Amygdala (tissue), 56 donors: Measurements from ENCODE around the gene CLEC4M.

ENCODE experiments used
- DNase-seq, 56 donors: peaks; one replicate each; lab custom pipeline; 2025; lab: John Stamatoyannopoulos, UW

CLEC4M gene, protein sequence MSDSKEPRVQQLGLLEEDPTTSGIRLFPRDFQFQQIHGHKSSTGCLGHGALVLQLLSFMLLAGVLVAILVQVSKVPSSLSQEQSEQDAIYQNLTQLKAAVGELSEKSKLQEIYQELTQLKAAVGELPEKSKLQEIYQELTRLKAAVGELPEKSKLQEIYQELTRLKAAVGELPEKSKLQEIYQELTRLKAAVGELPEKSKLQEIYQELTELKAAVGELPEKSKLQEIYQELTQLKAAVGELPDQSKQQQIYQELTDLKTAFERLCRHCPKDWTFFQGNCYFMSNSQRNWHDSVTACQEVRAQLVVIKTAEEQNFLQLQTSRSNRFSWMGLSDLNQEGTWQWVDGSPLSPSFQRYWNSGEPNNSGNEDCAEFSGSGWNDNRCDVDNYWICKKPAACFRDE

DNA sequence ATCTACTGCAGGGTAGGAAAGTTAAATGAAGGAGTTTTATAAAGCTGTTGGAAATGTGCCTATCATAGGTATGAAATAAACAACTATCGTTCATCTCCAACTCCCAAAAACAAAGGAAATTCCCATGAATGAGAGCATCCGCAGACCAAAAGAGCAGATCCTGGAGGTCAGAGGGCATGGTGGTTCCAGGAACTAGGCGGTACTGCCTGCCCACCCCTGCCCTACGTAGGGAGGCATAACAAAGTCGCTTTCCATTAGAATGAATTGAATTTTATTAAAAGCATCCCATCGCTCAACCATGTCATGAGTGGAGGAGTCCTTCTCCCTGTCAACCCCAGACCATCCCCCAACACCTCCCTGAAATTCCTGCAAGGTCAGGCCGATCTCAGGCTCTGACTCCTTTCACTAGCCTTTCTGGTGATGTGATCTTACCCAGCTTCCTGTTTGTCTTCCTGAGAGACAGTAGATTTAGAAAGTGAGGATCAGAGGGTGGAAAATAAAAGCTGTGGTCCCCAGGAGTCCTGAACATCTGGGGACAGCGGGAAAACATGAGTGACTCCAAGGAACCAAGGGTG, at the start of gene CLEC4M:
Gene CLEC4M (plus strand): TSS at position 525 of the 575 bp plus-strand sequence. CDS start 24 bp downstream, at position 549.
- no peak for DNase-seq

DNA sequence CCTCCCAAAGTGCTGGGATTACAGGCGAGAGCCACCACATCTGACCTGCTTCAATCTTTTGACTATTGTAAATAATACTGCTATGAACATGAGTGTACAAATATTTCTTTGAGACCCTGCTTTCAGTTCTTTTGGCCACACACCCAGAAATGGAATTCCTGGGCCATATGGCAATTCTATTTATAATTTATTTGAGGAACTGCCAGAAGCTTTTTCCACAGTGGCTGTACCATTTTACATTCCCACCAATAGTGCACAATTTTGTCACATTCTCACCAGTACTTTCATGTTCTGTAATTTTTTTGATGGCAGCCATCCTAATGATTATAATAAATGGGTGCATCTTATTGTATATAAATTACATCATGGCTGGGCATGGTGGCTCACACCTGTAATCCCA, 47.4 kb upstream of the CLEC4M start:
- DNase-seq = no peak

DNA sequence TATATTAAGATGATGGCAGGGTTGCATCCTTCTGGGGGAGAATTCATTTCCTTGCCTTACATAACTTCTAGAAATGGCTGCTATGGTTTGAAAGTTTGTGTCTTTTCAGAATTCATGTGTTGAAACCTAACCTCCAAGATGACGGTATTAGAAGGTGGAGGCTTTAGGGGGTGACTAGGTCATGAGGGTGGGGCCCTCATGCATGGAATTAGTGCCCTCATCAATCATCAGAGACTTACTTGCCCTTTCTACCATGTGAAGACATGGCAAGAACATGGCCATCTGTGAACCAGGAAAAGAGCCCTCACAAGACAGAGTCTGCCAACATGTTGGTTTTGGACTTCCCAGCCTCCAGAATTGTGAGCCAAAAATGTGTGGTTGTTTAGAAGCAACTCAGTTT, 46.3 kb upstream of the CLEC4M start:
- DNase-seq = no peak

DNA sequence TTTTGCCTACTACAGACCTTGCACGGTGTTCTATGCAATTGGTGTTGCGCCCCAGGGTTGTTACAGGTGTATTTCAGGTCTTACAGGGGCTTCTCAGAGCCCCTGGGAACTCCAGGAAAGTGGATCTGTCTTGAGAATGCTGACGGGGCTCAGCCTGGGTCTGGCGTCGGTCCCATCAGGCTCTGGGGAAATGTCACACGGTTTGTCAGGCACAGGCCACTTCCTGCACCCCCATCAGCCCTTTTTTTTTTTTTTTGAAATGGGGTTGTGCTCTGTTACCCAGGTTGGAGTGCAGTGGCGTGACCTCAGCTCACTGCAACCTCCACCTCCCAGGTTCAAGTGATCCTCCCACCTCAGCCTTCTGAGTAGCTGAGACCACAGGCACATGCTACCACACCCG, 44.4 kb upstream of the CLEC4M start:
- DNase-seq = no peak

DNA sequence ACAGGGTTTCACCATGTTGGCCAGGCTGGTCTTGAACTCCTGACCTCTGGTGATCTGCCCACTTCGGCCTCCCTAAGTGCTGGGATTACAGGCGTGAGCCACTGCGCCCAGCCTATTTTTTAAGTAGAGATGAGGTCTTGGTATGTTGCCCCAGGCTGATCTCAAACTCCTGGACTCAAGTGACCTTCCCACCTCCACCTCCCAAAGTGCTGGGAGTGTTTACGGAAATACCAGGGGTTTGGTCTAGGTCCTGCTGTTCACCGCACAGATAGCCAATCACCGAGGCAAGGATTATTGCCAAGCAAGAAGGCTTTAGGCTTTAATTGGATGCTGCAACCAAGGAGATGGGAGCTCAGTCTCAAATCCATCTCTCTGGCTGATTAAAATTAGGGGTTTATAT, 42.7 kb upstream of the CLEC4M start:
- no peak for DNase-seq

DNA sequence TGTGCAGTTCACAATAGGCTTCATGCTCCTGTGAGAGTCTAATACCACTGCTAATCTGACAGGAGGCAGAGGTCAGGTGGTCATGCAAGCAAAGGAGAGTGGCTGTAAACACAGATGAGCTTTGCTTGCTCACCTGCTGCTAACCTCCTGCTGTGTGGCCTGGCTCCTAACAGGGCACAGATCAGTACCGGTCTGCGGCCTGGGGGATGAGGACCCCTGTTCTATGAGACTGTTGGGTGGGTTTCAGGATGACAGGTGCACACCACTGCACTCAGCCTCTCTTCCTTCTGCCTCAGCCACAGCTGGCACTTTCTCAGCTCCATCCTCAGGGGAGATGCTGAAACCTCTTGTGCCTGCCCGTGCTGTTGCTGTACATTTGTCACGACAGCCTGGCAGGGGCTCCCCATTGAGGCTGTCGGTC, 40.8 kb upstream of the CLEC4M start:
- DNase-seq = no peak

DNA sequence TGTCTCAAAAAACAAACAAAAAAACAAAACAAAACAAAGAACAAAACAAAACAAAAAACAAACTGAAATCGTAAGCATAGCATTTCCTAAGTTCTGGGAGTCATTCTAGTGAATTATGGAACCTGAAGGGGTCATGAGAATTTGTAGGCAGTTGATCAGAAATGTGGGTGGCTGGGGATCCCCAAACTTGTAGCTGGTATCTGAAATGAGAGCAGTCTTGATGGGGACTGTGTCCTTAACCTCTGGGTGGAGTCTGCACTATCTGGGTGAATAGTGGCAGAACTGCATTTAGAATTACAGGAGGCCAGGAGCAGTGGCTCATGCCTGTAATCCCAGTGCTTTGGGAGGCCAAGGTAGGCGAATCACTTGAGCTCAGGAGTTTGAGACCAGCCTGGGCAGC, 37.3 kb upstream of the CLEC4M start:
- DNase-seq = no peak

DNA sequence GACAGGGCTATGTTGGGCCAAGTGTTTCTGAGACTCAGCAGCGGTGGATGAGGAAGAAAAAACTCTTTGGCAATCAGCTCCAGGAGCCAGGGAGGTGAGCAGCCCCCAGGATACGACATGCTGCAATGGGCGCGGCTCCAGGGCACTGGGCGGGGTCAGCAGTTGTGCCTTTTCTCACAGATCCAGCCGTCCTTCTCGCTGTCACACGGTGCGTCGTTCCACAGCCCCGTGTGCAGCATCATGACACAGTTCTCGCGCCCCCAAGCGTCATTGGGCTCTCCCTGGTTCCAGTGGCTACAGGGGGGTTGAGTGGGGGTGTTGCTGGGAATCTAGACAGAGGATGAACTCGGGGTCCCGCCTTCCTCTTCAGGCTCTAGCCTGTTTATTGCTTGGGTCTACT, 33.8 kb upstream of the CLEC4M start:
- no peak for DNase-seq

DNA sequence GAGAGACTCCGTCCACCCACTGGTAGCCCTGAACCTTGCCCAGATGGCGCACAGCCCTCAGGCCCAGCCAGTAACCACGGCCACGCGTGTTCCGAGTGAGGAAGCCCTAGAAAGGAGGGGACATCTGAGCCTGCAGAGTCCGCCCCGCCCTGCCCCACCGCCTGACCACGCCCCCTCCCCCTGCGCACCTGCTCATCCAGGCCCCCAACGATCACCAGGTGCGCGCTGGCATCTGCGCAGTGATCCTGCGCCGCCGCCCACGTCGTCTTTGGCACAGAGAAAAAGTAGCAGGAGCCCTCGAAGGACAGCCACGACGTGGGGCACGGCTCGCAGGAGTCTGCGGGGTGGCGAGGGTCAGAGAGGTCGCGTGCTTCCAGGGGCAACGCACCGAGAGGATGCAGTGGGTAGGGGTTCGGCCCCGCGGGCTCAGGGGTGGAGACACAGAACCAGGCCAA, 33.2 kb upstream of the CLEC4M start:
- DNase-seq = peak in 1 of 56 donors; percentile 53

DNA sequence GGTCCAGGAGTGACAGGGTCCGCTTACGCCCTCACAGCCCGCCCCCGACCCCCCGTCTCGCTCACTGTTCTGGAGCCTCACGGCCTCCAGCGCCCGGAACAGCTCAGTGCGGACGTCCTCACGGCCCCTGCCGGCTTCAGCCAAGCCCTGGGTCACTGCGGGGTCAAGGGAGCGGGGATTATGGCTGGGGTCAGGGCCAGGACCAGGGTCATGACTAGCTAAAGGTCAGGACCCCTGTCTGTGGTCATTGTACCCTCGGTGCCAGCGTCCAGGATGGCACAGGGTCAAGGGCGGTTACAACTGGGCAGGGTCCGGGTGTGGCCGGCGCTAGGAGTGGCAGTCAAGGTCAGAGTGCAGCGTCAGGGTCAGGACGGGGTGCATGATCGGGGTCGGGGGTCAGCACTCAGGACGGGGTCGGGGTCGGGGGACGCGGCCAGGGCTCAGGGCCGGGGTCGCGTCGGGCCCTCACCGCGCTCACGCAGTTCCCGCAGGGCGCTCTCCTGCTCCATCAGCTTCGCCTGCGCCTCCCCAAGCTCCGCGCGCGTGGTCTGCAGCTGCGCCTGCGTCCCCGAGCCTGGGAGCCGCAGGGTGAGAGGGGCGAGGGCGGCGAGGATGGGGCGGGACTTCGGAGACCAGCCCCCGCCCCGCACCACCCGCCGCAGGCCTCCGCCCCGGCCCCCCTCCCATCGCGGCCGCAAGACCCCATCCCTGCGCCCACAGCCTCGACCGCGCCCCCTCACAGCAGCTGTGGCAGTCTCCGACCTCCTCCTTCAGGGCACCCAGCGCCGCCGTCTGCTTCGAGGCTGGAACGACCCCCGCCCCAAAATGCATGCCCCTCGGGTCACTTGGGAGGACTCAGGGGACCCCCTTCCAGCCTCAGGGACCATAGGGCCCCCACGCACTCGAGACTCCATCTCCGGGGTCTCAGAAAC, 32.5 kb upstream of the CLEC4M start:
- DNase-seq = peak in 1 of 56 donors; percentile 53

DNA sequence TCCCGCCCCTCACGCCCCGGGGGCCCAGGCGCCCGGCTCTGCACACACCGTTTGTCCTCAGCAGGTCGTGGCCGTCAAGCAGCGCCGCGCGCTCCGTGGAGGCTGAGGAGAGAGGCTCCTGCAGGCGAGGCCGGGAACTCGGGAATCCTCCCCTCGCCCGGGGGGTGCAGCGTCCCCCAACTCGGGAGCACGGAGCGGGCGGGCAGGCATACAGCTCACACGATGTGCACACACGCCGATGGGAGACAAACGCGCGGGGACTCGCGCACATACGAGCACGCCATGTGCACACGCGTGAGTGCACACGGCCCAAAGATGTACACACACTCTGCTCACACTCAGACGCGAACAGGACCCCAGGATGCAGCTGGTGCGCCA, 31.8 kb upstream of the CLEC4M start:
- no peak for DNase-seq

DNA sequence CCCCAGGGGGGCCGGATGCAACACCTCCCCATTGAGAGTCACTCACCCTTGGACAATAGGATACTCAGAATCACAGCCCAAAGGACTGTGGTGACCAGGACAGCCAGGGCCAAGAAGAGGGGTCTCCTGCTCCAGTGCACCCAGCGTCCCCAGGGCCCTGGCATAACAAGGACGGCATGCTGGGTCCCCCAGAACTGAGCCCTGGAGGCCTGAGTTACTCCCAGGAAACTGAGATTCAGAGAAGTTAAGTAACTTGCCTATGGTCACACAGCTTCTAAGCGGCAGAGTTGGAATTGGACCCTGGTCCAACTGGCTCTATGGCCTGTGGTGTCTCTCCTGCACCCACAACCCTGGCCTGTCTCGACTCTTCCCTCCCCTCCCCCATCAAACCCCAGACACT, 31.4 kb upstream of the CLEC4M start:
- no peak for DNase-seq

DNA sequence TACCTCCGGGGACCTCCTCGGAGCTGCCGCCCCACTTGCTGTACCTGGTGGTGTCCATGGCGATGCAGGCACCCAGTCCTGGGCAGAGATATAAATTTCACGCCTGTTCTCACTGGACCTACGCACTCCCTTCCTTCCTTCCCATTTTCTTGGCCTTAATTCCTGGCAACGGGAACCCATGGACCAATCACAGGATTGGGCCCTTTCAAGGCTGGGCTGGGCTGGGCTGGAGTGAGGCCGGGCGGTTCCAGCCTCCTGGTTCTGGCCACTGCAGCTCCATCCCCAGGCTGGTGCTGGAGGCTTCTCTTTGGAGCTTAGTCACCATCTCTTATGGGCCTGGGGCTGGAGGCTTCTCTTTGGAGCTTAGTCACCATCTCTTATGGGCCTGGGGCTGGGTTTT, 31.0 kb upstream of the CLEC4M start, which contains the start of gene CLEC4G:
Gene CLEC4G (minus strand): TSS at position 66 of the 400 bp plus-strand sequence. CDS start 8 bp downstream, at position 58.
- no peak for DNase-seq

DNA sequence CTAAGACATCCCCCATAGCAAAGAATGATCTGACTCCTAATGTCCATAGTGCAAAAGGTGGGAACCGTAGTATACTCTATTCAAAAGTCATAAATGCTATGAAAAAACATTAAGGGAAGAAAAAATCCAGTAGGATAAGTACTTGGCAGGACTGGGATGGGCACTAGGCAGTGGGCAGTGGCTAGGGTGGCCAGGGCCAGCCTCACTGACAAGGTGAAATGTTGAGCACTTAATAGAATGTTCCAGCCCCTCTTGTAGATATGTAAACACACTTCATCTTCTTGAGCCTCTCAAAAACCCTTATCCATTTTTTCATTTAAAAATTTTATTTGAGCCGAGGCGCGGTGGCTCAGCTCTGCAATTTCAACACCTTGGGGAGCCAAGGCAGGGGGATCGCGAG, 29.7 kb upstream of the CLEC4M start:
- no peak for DNase-seq

DNA sequence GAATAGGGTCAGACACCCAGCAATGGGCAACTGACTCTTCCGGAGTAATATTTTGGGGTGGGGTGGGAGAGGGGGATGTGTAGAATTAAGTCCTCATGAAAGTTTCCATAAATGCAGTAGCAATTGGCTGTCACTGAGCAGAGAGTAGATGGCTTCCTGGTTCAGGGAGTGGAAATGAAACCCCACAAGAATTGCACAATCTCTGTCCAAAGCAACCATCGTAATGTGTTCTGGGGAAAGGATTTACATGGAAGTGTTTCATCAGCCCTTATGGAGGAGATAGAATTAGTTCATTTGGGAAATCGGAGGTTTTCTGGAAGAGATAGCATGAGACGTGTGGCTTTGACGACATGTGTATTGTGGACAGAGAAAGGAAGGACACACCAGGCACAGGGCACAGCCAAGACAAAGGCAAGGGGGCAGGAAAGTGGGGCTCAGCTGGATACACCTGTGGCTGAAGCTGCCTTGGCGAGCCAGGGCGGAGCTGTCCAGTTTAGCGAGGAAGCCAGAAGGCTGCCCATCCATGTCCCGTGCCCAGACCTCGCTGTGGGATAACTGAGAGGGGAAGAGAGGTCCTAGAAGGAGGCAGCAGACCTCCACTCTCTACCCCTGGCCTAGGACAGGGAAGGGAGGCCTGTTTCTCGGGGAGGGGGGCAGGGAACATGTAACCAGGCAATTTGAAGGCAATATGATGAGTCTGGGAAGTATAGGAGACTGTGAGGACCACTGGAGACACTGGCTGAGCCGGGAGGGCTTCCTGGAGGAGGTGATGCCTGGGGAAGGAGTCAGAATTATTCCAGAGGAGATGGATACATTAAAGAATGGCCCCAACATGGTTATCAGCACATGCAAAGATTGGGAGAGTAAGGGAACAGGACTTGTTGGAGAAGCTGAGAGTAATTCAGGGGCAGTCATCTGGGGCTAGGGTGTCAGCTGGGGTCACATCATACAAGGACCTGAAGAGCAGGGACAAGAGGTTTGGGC, 28.5 kb upstream of the CLEC4M start:
- DNase-seq = no peak

DNA sequence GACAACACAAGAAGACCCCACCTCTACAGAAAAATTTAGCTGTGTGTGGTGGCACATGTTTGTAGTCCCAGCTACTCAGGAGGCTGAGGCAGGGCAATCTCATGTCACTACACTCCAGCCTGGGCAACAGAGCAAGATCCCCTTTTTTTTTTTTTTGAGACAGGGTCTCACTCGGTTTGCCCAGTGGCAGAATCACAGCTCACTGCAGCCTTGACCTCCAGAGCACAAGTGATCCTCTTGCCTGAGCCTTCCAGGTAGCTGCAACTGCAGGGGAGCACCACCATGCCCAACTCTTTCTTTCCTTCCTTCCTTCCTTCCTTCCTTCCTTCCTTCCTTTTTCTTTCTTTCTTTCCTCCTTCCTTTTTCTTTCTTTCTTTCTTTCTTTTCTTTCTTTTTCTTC, 26.9 kb upstream of the CLEC4M start:
- no peak for DNase-seq

DNA sequence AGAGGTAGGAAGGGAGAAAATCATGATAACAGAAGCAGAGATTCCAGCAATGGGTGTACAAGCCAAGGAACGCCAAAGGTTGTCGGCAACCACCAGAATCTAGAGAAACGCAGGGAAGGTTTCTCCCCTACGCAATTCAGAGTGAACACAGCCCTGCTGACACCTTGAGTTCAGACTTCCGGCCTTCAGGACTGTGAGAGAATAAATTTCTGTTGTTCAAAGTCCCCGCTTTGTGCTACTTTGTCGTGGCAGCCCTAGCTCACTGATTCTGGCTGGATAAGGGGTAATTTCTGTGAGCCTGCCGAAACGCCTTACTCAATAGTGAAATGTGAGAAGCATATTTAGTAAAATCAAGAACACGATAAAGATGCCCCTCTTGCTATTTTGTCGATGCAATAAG, 25.8 kb upstream of the CLEC4M start:
- no peak for DNase-seq

DNA sequence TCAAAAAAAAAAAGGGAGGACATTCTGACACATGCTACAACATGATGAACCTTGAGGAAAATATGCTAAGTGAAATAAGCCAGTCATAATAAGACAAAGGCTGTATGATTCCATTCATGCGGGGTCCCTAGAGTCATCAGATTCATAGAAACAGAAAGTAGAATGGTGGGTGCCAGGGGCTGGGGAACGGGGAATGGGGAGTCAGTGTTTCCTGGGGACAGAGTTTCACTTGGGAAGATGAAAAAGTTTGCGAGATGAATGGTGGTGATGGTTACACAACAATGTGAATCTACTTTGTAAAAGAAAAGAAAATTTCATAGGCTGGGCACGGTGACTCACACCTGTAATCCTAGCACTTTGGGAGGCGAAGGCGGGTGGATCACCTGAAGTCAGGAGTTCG, 25.0 kb upstream of the CLEC4M start:
- DNase-seq = no peak

DNA sequence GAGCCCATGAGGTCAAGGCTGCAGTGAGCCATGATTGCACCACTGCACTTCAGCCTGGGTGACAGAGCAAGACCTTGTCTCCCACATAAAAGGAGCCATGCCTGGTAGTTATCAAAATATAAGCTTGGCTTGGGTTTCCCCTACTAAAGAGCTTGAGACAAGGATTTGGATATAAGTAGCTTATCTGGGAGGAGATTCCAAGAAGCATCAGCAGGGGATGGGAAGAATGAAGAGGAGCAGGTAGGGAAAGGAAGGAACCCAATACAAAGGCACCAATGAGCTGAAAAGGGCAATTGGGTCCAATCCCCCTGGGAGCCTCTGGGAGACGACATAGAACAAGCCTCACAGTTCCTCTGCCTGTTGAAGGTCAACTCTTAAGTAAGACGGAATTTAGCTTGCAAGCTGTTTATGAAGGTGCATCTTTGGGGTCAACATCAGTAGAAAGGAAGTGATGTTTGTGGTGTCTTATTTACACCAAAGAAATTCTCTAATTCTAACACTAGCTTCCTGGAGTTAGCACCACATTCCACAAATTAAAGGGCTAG, 23.8 kb upstream of the CLEC4M start:
- DNase-seq = no peak
